SK-N-SH (cell line): ENCODE measurements around the gene ENO1. TPM values are rescaled to one million over a fixed set of nuclear protein-coding genes. Genes with fewer than 3 reads are reported as not detected.

Experiments
- CTCF ChIA-PET: fragments of 300-600, 350-600 bp; formaldehyde crosslinking; extraction: SDS; loops from one replicate; lab custom pipeline; 2021; lab: Yijun Ruan, JAX
- POLR2A ChIA-PET: fragments of 350-600 bp; sonication (Branson Sonifier 250); formaldehyde crosslinking; extraction: SDS; loops from one replicate; lab custom pipeline; 2020; ENCODE audit warnings: antibody characterized with exemption, inconsistent platforms; lab: Yijun Ruan, JAX
- DNase-seq: peaks from one replicate; pipeline ENCODE4 v3.0.0; 2012
- H2AFZ ChIP-seq: fragments of 200-600 bp; sonication (generic); 2 replicates; pipeline ENCODE4 v1.8.1; 2016; ENCODE audit warnings: antibody characterized with exemption, mild to moderate bottlenecking, low read depth
- H3F3A ChIP-seq: fragments of 200-600 bp; sonication (generic); replicated peaks from 2 replicates; pipeline ENCODE3; 2016; ENCODE audit warnings: antibody characterized with exemption, mild to moderate bottlenecking; ENCODE audit not compliant: insufficient read depth
- H3K27ac ChIP-seq, 2 experiments: fragments of 200-500 bp in 1 of 2; fragments of 200-600 bp in 1 of 2; sonication (Bioruptor generic) in 1 of 2; sonication (generic), shearing (Covaris generic) in 1 of 2; 2 replicates each; pipeline versions ENCODE4 v1.5.1 to v1.6.1; 2014 to 2016; ENCODE audit warnings: low read depth in 2 of 2, inconsistent platforms in 1 of 2, low read length in 1 of 2, mild to moderate bottlenecking in 1 of 2, mixed read lengths in 1 of 2
- H3K27me3 ChIP-seq: fragments of 200-600 bp; sonication (generic), shearing (Covaris generic); 2 replicates; pipeline ENCODE4 v1.6.1; 2016; ENCODE audit warnings: mixed run types; ENCODE audit not compliant: insufficient read depth
- H3K36me3 ChIP-seq, 2 experiments: fragments of 200-500 bp in 1 of 2; fragments of 200-600 bp in 1 of 2; sonication (Bioruptor generic) in 1 of 2; sonication (generic) in 1 of 2; replicated peaks in 1 of 2; 2 replicates each; pipeline versions ENCODE3 to v1.5.1; 2014 to 2016; ENCODE audit warnings: low read length in 1 of 2, mild to moderate bottlenecking in 1 of 2; ENCODE audit not compliant: insufficient read depth in 2 of 2, control insufficient read depth in 1 of 2
- H3K4me1 ChIP-seq, 2 experiments: fragments of 200-500 bp in 1 of 2; fragments of 200-600 bp in 1 of 2; sonication (Bioruptor generic) in 1 of 2; sonication (generic), shearing (Covaris generic) in 1 of 2; 2 replicates each; pipeline versions ENCODE4 v1.5.1 to v1.6.1; 2014 to 2016; ENCODE audit warnings: low read depth in 1 of 2, low read length in 1 of 2, mixed run types in 1 of 2; ENCODE audit not compliant: insufficient read depth in 2 of 2, control insufficient read depth in 1 of 2
- H3K4me2 ChIP-seq: fragments of 200-600 bp; sonication (generic), shearing (Covaris generic); 2 replicates; pipeline ENCODE4 v1.6.1; 2017; ENCODE audit warnings: mixed run types
- H3K4me3 ChIP-seq, 2 experiments: fragments of 200-500 bp in 1 of 2; fragments of 200-600 bp in 1 of 2; sonication (Bioruptor generic) in 1 of 2; sonication (generic), shearing (Covaris generic) in 1 of 2; 2 replicates each; pipeline versions ENCODE4 v1.5.1 to v1.8.1; 2014 to 2016; ENCODE audit warnings: low read depth in 2 of 2, inconsistent platforms in 1 of 2, low read length in 1 of 2, mild to moderate bottlenecking in 1 of 2, mixed read lengths in 1 of 2, moderate library complexity in 1 of 2
- H3K79me2 ChIP-seq: fragments of 200-600 bp; sonication (generic); 2 replicates; pipeline ENCODE4 v1.8.1; 2017; ENCODE audit warnings: mild to moderate bottlenecking; ENCODE audit not compliant: insufficient read depth
- H3K9ac ChIP-seq: fragments of 200-600 bp; sonication (generic); 2 replicates; pipeline ENCODE4 v1.6.1; 2017; ENCODE audit warnings: mixed run types
- H3K9me2 ChIP-seq: fragments of 200-600 bp; sonication (generic); 2 replicates; pipeline ENCODE4 v1.6.1; 2017; ENCODE audit warnings: mixed run types
- H3K9me3 ChIP-seq: fragments of 200-600 bp; sonication (generic); 2 replicates; pipeline ENCODE4 v1.6.1; 2017; ENCODE audit warnings: mixed run types, mild to moderate bottlenecking, moderate library complexity
- H4K20me1 ChIP-seq: fragments of 200-600 bp; sonication (generic); 2 replicates; pipeline ENCODE4 v1.6.1; 2017; ENCODE audit warnings: mild to moderate bottlenecking, mixed run types; ENCODE audit not compliant: insufficient read depth
- CHD2 ChIP-seq: fragments of 150-350 bp; IDR thresholded peaks from 2 replicates; pipeline ENCODE4 v1.6.1; 2018; ENCODE audit warnings: low read length; ENCODE audit not compliant: partially characterized antibody
- CTCF ChIP-seq: fragments of 200-600 bp; sonication (generic); IDR thresholded peaks from 2 replicates; pipeline ENCODE4 v1.6.1; 2017; ENCODE audit warnings: antibody characterized with exemption, mild to moderate bottlenecking, moderate library complexity
- ELF1 ChIP-seq: IDR thresholded peaks from 2 replicates; pipeline ENCODE4 v1.4.0; 2012
- EP300 ChIP-seq, 2 experiments: IDR thresholded peaks; 2 replicates each; pipeline versions ENCODE4 v1.4.0 to v1.6.1; 2012; ENCODE audit warnings: borderline replicate concordance in 1 of 2, low read depth in 1 of 2, low read length in 1 of 2
- FOSL2 ChIP-seq: IDR thresholded peaks from 2 replicates; pipeline ENCODE4 v1.4.0; 2012; ENCODE audit warnings: low read depth, mild to moderate bottlenecking, moderate library complexity, borderline replicate concordance
- FOXJ3 ChIP-seq: sonication (generic); formaldehyde crosslinking; IDR thresholded peaks from 2 replicates; pipeline ENCODE4 v1.5.1; 2020; ENCODE audit warnings: mild to moderate bottlenecking, missing genetic modification reagents
- FOXM1 ChIP-seq: IDR thresholded peaks from 2 replicates; pipeline ENCODE4 v1.4.0; 2012; ENCODE audit warnings: low read depth, mild to moderate bottlenecking
- GABPA ChIP-seq: IDR thresholded peaks from 2 replicates; pipeline ENCODE4 v1.4.0; 2012; ENCODE audit warnings: low read depth, mild to moderate bottlenecking
- JUND ChIP-seq: IDR thresholded peaks from 2 replicates; pipeline ENCODE4 v1.4.0; 2012
- NFIC ChIP-seq: IDR thresholded peaks from 2 replicates; pipeline ENCODE4 v1.4.0; 2012; ENCODE audit warnings: borderline replicate concordance
- POLR2AphosphoS5 ChIP-seq: IDR thresholded peaks from 2 replicates; pipeline ENCODE4 v1.6.1; 2012; ENCODE audit warnings: low read depth, low read length
- RAD21 ChIP-seq: IDR thresholded peaks from 2 replicates; pipeline ENCODE4 v1.6.1; 2012; ENCODE audit warnings: mild to moderate bottlenecking, low read length
- RCOR1 ChIP-seq: fragments of 150-350 bp; IDR thresholded peaks from 2 replicates; pipeline ENCODE4 v1.6.1; 2017; ENCODE audit warnings: antibody characterized with exemption, low read length
- RXRA ChIP-seq: IDR thresholded peaks from 2 replicates; pipeline ENCODE4 v1.4.0; 2012; ENCODE audit warnings: low read depth, mild to moderate bottlenecking, borderline replicate concordance
- SIN3A ChIP-seq: IDR thresholded peaks from 2 replicates; pipeline ENCODE4 v1.6.1; 2012; ENCODE audit warnings: low read depth, mild to moderate bottlenecking, low read length, moderate library complexity, borderline replicate concordance
- SMC3 ChIP-seq: IDR thresholded peaks from 2 replicates; pipeline ENCODE4 v1.6.1; 2012; ENCODE audit warnings: low read depth, low read length, improper control_type of control experiment
- TAF1 ChIP-seq: IDR thresholded peaks from 2 replicates; pipeline ENCODE4 v1.6.1; 2012; ENCODE audit warnings: low read depth, mild to moderate bottlenecking, low read length, moderate library complexity, borderline replicate concordance
- USF2 ChIP-seq: fragments of 150-350 bp; IDR thresholded peaks from 2 replicates; pipeline ENCODE4 v1.6.1; 2017; ENCODE audit warnings: antibody characterized with exemption, low read length, low read depth, borderline replicate concordance
- WGBS: methylation state at CpG from one replicate; pipeline ENCODE4 v1.1.6; 2017; ENCODE audit warnings: low lambda C conversion rate; 5-methylcytosine and 5-hydroxymethylcytosine counted together
- polyA plus RNA-seq, 3 experiments: library from polyadenylated mRNA; depleted of rRNA; stranded (reverse); fragments of >200 nt; gene quantifications; 2 replicates each; pipeline ENCODE4 v1.2.3, GENCODE V29; 2012
- TF ChIP-seq, protein P1 (sequence below): IDR thresholded peaks from 2 replicates; pipeline ENCODE4 v1.4.0; 2012; ENCODE audit warnings: low read depth, borderline replicate concordance
- TF ChIP-seq, protein P2 (sequence below): IDR thresholded peaks from 2 replicates; pipeline ENCODE4 v1.4.0; 2012; ENCODE audit warnings: low read depth

The ENO1 gene
- polyA plus RNA-seq, 1 of the 3 experiments (the other 2 are of a cell fraction): 1,599 TPM

GRCh38 chr1:8925960-8926359 lies 47.5 kb upstream of the ENO1 start:
- H3K36me3 ChIP-seq: no peaks in the 10 kb centered on the region
- CTCF ChIA-PET: interaction anchor here (1.0 to 1.6 kb wide), 3 partner anchors 8 to 79 kb away, joined by 4 to 8 read pairs (median 4); no protein-coding TSS in a partner anchor
- H3K27me3 ChIP-seq: no peaks in the 10 kb centered on the region
- no peaks in the 10 kb centered on the region for H3K4me1 ChIP-seq
- TF ChIP-seq FOXM1 (no peak), ELF1 (no peak), RXRA (no peak), TAF1 (no peak), GABPA (no peak), RCOR1 (no peak), CTCF (no peak), RAD21 (no peak), JUND (no peak)
- TF ChIP-seq, protein P1, sequence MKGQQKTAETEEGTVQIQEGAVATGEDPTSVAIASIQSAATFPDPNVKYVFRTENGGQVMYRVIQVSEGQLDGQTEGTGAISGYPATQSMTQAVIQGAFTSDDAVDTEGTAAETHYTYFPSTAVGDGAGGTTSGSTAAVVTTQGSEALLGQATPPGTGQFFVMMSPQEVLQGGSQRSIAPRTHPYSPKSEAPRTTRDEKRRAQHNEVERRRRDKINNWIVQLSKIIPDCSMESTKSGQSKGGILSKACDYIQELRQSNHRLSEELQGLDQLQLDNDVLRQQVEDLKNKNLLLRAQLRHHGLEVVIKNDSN: no peak
- TF ChIP-seq, protein P2, sequence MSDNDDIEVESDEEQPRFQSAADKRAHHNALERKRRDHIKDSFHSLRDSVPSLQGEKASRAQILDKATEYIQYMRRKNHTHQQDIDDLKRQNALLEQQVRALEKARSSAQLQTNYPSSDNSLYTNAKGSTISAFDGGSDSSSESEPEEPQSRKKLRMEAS: no peak
- TF ChIP-seq, all 33 proteins: peak for 0
- H3K79me2 ChIP-seq: no peaks in the 10 kb centered on the region
- 68% methylated on average over 9 of the region's 9 CpGs for WGBS
- H3K27ac ChIP-seq: no peak overlapping the region
- no peak overlapping the region for H3K4me2 ChIP-seq
- DNase-seq: no peak
- no peak overlapping the region for H3K4me3 ChIP-seq
- H2AFZ ChIP-seq: no peak overlapping the region
- H3F3A ChIP-seq: no peaks in the 10 kb centered on the region
- H3K9me3 ChIP-seq: no peaks in the 10 kb centered on the region
- no peaks in the 10 kb centered on the region for H3K9me2 ChIP-seq
- H4K20me1 ChIP-seq: no peaks in the 10 kb centered on the region
- POLR2A ChIA-PET: no interaction called here
- H3K9ac ChIP-seq: no peak overlapping the region

GRCh38 chr1:8925406-8925805 lies 46.9 kb upstream of the ENO1 start:
- Histone ChIP-seq H3K4me2 (no peak overlapping the region), H3K4me3 (no peak overlapping the region), H3K4me1 (no peaks in the 10 kb centered on the region), H3K9ac (no peak overlapping the region), H3K36me3 (no peaks in the 10 kb centered on the region), H3K9me3 (no peaks in the 10 kb centered on the region), H3K27ac (no peak overlapping the region), H2AFZ (no peak overlapping the region), H3K27me3 (no peaks in the 10 kb centered on the region), H4K20me1 (no peaks in the 10 kb centered on the region), H3K9me2 (no peaks in the 10 kb centered on the region), H3K79me2 (no peaks in the 10 kb centered on the region), H3F3A (no peaks in the 10 kb centered on the region)
- WGBS: 14% methylated on average over 2 of the region's 2 CpGs
- ChIA-PET CTCF (interaction anchor here (1.0 to 1.4 kb wide), 3 partner anchors 38 to 176 kb away, joined by 4 read pairs; no protein-coding TSS in a partner anchor), POLR2A (no interaction called here)
- TF ChIP-seq CHD2 (no peak), JUND (no peak), NFIC (no peak), USF2 (no peak), FOXM1 (no peak), SMC3 (no peak), GABPA (no peak), SIN3A (no peak), POLR2AphosphoS5 (no peak), FOSL2 (no peak), EP300 (IDR thresholded peaks at IDR 0.05; ENCODE audit: borderline replicate concordance in 1 of 2, low read depth in 1 of 2, low read length in 1 of 2) (no peak), FOXJ3 (CRISPR knock-in tag) (no peak)
- TF ChIP-seq, protein P1: no peak
- DNase-seq: no peak
